ENCODE measurements around the gene FAHD1. TPM values are rescaled to one million over a fixed set of nuclear protein-coding genes. Genes with fewer than 3 reads are reported as not detected.

The FAHD1 gene
- total RNA-seq, 1 donor from 2014 or later = 23.0 TPM

DNA sequence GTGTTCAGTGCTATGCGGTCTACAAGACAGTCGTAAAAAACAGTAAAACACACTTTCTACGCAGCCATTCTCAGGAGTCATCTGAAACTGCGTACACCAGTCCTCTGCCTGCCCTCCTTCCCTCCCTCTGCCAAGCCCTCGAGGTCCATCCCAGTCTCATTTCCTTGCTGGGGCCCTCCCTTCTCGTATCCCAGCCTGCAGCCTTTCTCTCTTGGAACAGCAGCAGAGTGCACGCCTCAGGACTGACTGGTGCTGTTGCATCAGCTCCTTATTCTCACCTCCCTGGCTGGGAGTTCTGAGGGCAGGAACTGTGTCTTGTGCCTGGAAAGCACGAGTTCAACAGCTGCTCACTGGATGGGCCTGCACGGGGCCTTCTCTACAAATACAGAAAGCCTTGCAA lies 12.5 kb downstream of the FAHD1 start:
- Histone ChIP-seq H3K4me3 (ENCODE audit: low read length in 3 of 3) (no peak overlapping the region), H3K27ac (ENCODE audit: low read depth, low read length) (no peak overlapping the region), H3K36me3 (ENCODE audit: control insufficient read depth in 3 of 3, insufficient read depth in 3 of 3, low read length in 3 of 3) (peaks cover 0 to 6% (median 4%) of the 10 kb centered on the region in 3 donors), H3K4me1 (ENCODE audit: control insufficient read depth in 3 of 3, insufficient read depth in 3 of 3, low read length in 3 of 3) (no peaks in the 10 kb centered on the region), H3K27me3 (ENCODE audit: control insufficient read depth in 3 of 3, insufficient read depth in 3 of 3, low read length in 3 of 3) (no peaks in the 10 kb centered on the region), H3K9me3 (ENCODE audit: control insufficient read depth in 3 of 3, low read length in 3 of 3) (no peaks in the 10 kb centered on the region), H3K9ac (ENCODE audit: low read depth in 1 of 3, low read length in 3 of 3) (no peak overlapping the region)

GRCh38 chr16:1845985-1846384 lies 19.0 kb downstream of the FAHD1 start:
- no peaks in the 10 kb centered on the region for H3K9me3 ChIP-seq (ENCODE audit: control insufficient read depth in 3 of 3, low read length in 3 of 3)
- no peak overlapping the region for H3K9ac ChIP-seq (ENCODE audit: low read depth in 1 of 3, low read length in 3 of 3)

GRCh38 chr16:1846416-1846815 lies 19.4 kb downstream of the FAHD1 start:
- Histone ChIP-seq H3K36me3 (ENCODE audit: control insufficient read depth in 3 of 3, insufficient read depth in 3 of 3, low read length in 3 of 3) (no peaks in the 10 kb centered on the region), H3K4me1 (ENCODE audit: control insufficient read depth in 3 of 3, insufficient read depth in 3 of 3, low read length in 3 of 3) (no peaks in the 10 kb centered on the region), H3K9ac (ENCODE audit: low read depth in 1 of 3, low read length in 3 of 3) (no peak overlapping the region), H3K27ac (ENCODE audit: low read depth, low read length) (no peak overlapping the region), H3K4me3 (ENCODE audit: low read length in 3 of 3) (no peak overlapping the region), H3K27me3 (ENCODE audit: control insufficient read depth in 3 of 3, insufficient read depth in 3 of 3, low read length in 3 of 3) (no peaks in the 10 kb centered on the region), H3K9me3 (ENCODE audit: control insufficient read depth in 3 of 3, low read length in 3 of 3) (no peaks in the 10 kb centered on the region)

More at GRCh38 chr16:1845985-1846384, 19.0 kb downstream of the FAHD1 start:
- no peaks in the 10 kb centered on the region for H3K4me1 ChIP-seq (ENCODE audit: control insufficient read depth in 3 of 3, insufficient read depth in 3 of 3, low read length in 3 of 3)
- H3K4me3 ChIP-seq (ENCODE audit: low read length in 3 of 3) = no peak overlapping the region
- no peak overlapping the region for H3K27ac ChIP-seq (ENCODE audit: low read depth, low read length)
- no peaks in the 10 kb centered on the region for H3K36me3 ChIP-seq (ENCODE audit: control insufficient read depth in 3 of 3, insufficient read depth in 3 of 3, low read length in 3 of 3)
- no peaks in the 10 kb centered on the region for H3K27me3 ChIP-seq (ENCODE audit: control insufficient read depth in 3 of 3, insufficient read depth in 3 of 3, low read length in 3 of 3)

- Histone ChIP-seq H3K27ac (ENCODE audit: low read depth, low read length) (no peak overlapping the region), H3K4me1 (ENCODE audit: control insufficient read depth in 3 of 3, insufficient read depth in 3 of 3, low read length in 3 of 3) (no peaks in the 10 kb centered on the region), H3K9ac (ENCODE audit: low read depth in 1 of 3, low read length in 3 of 3) (no peak overlapping the region), H3K27me3 (ENCODE audit: control insufficient read depth in 3 of 3, insufficient read depth in 3 of 3, low read length in 3 of 3) (peaks cover 4 to 10% (median 9%) of the 10 kb centered on the region in 3 donors), H3K36me3 (ENCODE audit: control insufficient read depth in 3 of 3, insufficient read depth in 3 of 3, low read length in 3 of 3) (no peaks in the 10 kb centered on the region), H3K4me3 (ENCODE audit: low read length in 3 of 3) (no peak overlapping the region), H3K9me3 (ENCODE audit: control insufficient read depth in 3 of 3, low read length in 3 of 3) (no peaks in the 10 kb centered on the region)
These were observed 24.0 kb downstream of the FAHD1 start for GRCh38 chr16:1850981-1851380.

DNA sequence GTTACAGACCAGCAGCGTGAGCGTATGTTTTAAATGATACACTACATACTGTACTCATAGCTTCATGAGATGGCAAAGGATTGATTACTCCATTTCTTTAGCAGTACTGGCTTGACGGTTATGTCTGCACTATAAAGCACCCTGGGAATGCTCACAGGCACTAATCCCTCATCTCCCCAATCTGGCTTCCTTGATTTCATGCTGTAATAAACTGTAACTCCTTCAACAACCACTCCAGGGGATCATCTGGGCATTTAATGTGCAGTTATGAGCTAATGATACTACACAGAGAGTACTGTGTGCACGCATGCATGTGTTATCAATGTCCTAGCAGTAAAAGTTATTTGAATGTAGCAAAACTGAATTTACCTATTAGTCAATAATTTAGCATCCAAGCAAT lies 24.8 kb downstream of the FAHD1 start:
- H3K36me3 ChIP-seq (ENCODE audit: control insufficient read depth in 3 of 3, insufficient read depth in 3 of 3, low read length in 3 of 3) = no peaks in the 10 kb centered on the region
- H3K27me3 ChIP-seq (ENCODE audit: control insufficient read depth in 3 of 3, insufficient read depth in 3 of 3, low read length in 3 of 3) = peaks cover 4 to 10% (median 10%) of the 10 kb centered on the region in 3 donors
- no peak overlapping the region for H3K4me3 ChIP-seq (ENCODE audit: low read length in 3 of 3)
- H3K9me3 ChIP-seq (ENCODE audit: control insufficient read depth in 3 of 3, low read length in 3 of 3) = no peaks in the 10 kb centered on the region
- H3K9ac ChIP-seq (ENCODE audit: low read depth in 1 of 3, low read length in 3 of 3) = no peak overlapping the region
- no peak overlapping the region for H3K27ac ChIP-seq (ENCODE audit: low read depth, low read length)
- no peaks in the 10 kb centered on the region for H3K4me1 ChIP-seq (ENCODE audit: control insufficient read depth in 3 of 3, insufficient read depth in 3 of 3, low read length in 3 of 3)

DNA sequence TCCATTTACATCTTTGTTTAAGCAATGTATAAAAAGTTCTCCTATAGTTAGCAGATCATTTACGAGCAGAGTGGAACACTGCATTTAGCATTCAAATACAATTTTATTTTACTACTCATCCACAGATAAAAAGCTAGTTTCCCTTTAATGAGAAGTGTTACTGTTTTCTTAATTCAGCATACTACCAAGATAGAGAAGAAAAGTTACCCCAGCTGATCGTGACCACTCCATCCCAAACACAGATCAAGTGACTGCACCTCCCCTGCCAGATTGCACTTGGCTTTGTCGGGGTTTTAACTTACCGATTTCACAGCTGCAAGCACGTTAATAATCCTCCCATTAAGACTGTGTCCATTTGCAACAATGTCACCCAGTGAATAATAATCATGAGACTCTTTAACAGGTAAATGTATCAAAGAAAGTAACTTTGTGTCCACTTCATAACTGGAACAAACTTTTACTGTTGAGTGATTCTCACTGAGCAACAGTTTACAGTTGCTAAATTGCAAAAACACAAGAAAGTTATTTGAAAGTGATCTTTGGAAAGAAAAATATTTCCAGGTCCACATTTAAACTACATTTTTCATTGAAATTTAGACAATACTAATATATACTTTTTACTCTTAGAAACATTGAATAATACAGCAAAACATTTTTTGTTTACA lies 30.6 kb downstream of the FAHD1 start:
- Histone ChIP-seq H3K36me3 (ENCODE audit: control insufficient read depth in 3 of 3, insufficient read depth in 3 of 3, low read length in 3 of 3) (no peaks in the 10 kb centered on the region), H3K9me3 (ENCODE audit: control insufficient read depth in 3 of 3, low read length in 3 of 3) (no peaks in the 10 kb centered on the region), H3K9ac (ENCODE audit: low read depth in 1 of 3, low read length in 3 of 3) (no peak overlapping the region), H3K27ac (ENCODE audit: low read depth, low read length) (no peak overlapping the region), H3K4me3 (ENCODE audit: low read length in 3 of 3) (no peak overlapping the region), H3K4me1 (ENCODE audit: control insufficient read depth in 3 of 3, insufficient read depth in 3 of 3, low read length in 3 of 3) (no peaks in the 10 kb centered on the region), H3K27me3 (ENCODE audit: control insufficient read depth in 3 of 3, insufficient read depth in 3 of 3, low read length in 3 of 3) (peaks cover 38 to 42% (median 40%) of the 10 kb centered on the region in 3 donors)

GRCh38 chr16:1858189-1858865 lies 31.3 kb downstream of the FAHD1 start:
- H3K4me3 ChIP-seq (ENCODE audit: low read length in 3 of 3) = no peak overlapping the region
- no peaks in the 10 kb centered on the region for H3K36me3 ChIP-seq (ENCODE audit: control insufficient read depth in 3 of 3, insufficient read depth in 3 of 3, low read length in 3 of 3)
- H3K27ac ChIP-seq (ENCODE audit: low read depth, low read length) = no peak overlapping the region
- no peaks in the 10 kb centered on the region for H3K9me3 ChIP-seq (ENCODE audit: control insufficient read depth in 3 of 3, low read length in 3 of 3)
- peaks cover 36 to 45% (median 40%) of the 10 kb centered on the region in 3 donors for H3K27me3 ChIP-seq (ENCODE audit: control insufficient read depth in 3 of 3, insufficient read depth in 3 of 3, low read length in 3 of 3)
- no peak overlapping the region for H3K9ac ChIP-seq (ENCODE audit: low read depth in 1 of 3, low read length in 3 of 3)
- no peaks in the 10 kb centered on the region for H3K4me1 ChIP-seq (ENCODE audit: control insufficient read depth in 3 of 3, insufficient read depth in 3 of 3, low read length in 3 of 3)

GRCh38 chr16:1859650-1860049 lies 32.6 kb downstream of the FAHD1 start:
- Histone ChIP-seq H3K9ac (ENCODE audit: low read depth in 1 of 3, low read length in 3 of 3) (no peak overlapping the region), H3K4me1 (ENCODE audit: control insufficient read depth in 3 of 3, insufficient read depth in 3 of 3, low read length in 3 of 3) (no peaks in the 10 kb centered on the region), H3K36me3 (ENCODE audit: control insufficient read depth in 3 of 3, insufficient read depth in 3 of 3, low read length in 3 of 3) (no peaks in the 10 kb centered on the region), H3K27me3 (ENCODE audit: control insufficient read depth in 3 of 3, insufficient read depth in 3 of 3, low read length in 3 of 3) (peaks cover 29 to 46% (median 44%) of the 10 kb centered on the region in 3 donors), H3K27ac (ENCODE audit: low read depth, low read length) (no peak overlapping the region), H3K4me3 (ENCODE audit: low read length in 3 of 3) (no peak overlapping the region), H3K9me3 (ENCODE audit: control insufficient read depth in 3 of 3, low read length in 3 of 3) (no peaks in the 10 kb centered on the region)

DNA sequence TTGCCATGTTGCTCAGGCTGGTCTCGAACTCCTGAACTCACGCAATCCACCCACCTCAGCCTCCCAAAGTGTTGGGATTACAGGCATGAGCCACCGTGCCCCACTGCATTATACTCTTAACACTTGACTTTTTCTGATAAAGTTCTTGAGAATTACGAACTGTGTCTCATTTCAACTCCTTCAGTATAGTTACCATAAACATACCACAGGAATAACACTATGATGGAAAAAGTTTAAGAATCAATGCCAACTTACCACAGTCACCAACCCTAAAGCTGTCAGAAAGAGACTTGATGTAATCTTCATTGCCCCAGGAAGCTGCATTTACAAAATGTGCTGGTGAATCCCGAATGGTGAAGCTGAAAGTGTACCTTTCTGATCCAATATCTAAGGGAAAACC lies 34.7 kb downstream of the FAHD1 start:
- Histone ChIP-seq H3K4me3 (ENCODE audit: low read length in 3 of 3) (no peak overlapping the region), H3K36me3 (ENCODE audit: control insufficient read depth in 3 of 3, insufficient read depth in 3 of 3, low read length in 3 of 3) (no peaks in the 10 kb centered on the region), H3K4me1 (ENCODE audit: control insufficient read depth in 3 of 3, insufficient read depth in 3 of 3, low read length in 3 of 3) (no peaks in the 10 kb centered on the region), H3K9ac (ENCODE audit: low read depth in 1 of 3, low read length in 3 of 3) (no peak overlapping the region), H3K27me3 (ENCODE audit: control insufficient read depth in 3 of 3, insufficient read depth in 3 of 3, low read length in 3 of 3) (peaks cover 31 to 46% (median 40%) of the 10 kb centered on the region in 3 donors), H3K27ac (ENCODE audit: low read depth, low read length) (no peak overlapping the region), H3K9me3 (ENCODE audit: control insufficient read depth in 3 of 3, low read length in 3 of 3) (no peaks in the 10 kb centered on the region)

- no peaks in the 10 kb centered on the region for H3K36me3 ChIP-seq (ENCODE audit: control insufficient read depth in 3 of 3, insufficient read depth in 3 of 3, low read length in 3 of 3)
- H3K4me3 ChIP-seq (ENCODE audit: low read length in 3 of 3) = no peak overlapping the region
- H3K27ac ChIP-seq (ENCODE audit: low read depth, low read length) = no peak overlapping the region
- H3K9ac ChIP-seq (ENCODE audit: low read depth in 1 of 3, low read length in 3 of 3) = no peak overlapping the region
- H3K27me3 ChIP-seq (ENCODE audit: control insufficient read depth in 3 of 3, insufficient read depth in 3 of 3, low read length in 3 of 3) = peaks cover 26 to 40% (median 35%) of the 10 kb centered on the region in 3 donors
- no peaks in the 10 kb centered on the region for H3K4me1 ChIP-seq (ENCODE audit: control insufficient read depth in 3 of 3, insufficient read depth in 3 of 3, low read length in 3 of 3)
- no peaks in the 10 kb centered on the region for H3K9me3 ChIP-seq (ENCODE audit: control insufficient read depth in 3 of 3, low read length in 3 of 3)
These were observed 35.4 kb downstream of the FAHD1 start for GRCh38 chr16:1862394-1862793.
